H9 (cell line): ENCODE data around the gene CFAP161. TPM values are rescaled to one million over a fixed set of nuclear protein-coding genes. Genes with fewer than 3 reads are reported as not detected.

Experiments used
- DNase-seq: peaks from one replicate; pipeline ENCODE4 v3.0.0-alpha.2; 2017
- H2AFZ ChIP-seq: one replicate; pipeline ENCODE4 v1.6.1; 2013; ENCODE audit warnings: mild to moderate bottlenecking, low read length, control low read depth, moderate library complexity
- H2AK5ac ChIP-seq: 2 replicates; pipeline ENCODE4 v1.6.1; 2013; ENCODE audit warnings: low read length, control low read depth, mixed read lengths; ENCODE audit not compliant: insufficient read length
- H2BK120ac ChIP-seq: one replicate; pipeline ENCODE4 v1.6.1; 2013; ENCODE audit warnings: low read depth, mild to moderate bottlenecking, low read length, control low read depth, inconsistent platforms; ENCODE audit not compliant: poor library complexity, severe bottlenecking
- H2BK12ac ChIP-seq: 2 replicates; pipeline ENCODE4 v1.6.1; 2013; ENCODE audit warnings: low read length, control low read depth, mixed read lengths, low read depth; ENCODE audit not compliant: insufficient read length
- H2BK15ac ChIP-seq: 2 replicates; pipeline ENCODE4 v1.6.1; 2013; ENCODE audit warnings: low read depth, low read length, control low read depth
- H2BK20ac ChIP-seq: one replicate; pipeline ENCODE4 v1.6.1; 2013; ENCODE audit warnings: low read depth, mild to moderate bottlenecking, low read length, control low read depth, inconsistent platforms; ENCODE audit not compliant: poor library complexity, severe bottlenecking
- H2BK5ac ChIP-seq: 2 replicates; pipeline ENCODE4 v1.6.1; 2013; ENCODE audit warnings: low read length, control low read depth, mixed read lengths; ENCODE audit not compliant: insufficient read length
- H3K14ac ChIP-seq: 2 replicates; pipeline ENCODE4 v1.6.1; 2013; ENCODE audit warnings: low read length, control low read depth; ENCODE audit not compliant: insufficient read depth
- H3K18ac ChIP-seq: 2 replicates; pipeline ENCODE4 v1.6.1; 2013; ENCODE audit warnings: low read depth, mild to moderate bottlenecking, mixed read lengths, low read length, control low read depth; ENCODE audit not compliant: insufficient read length
- H3K23ac ChIP-seq: 2 replicates; pipeline ENCODE4 v1.6.1; 2013; ENCODE audit warnings: low read length, control low read depth, mixed read lengths, low read depth; ENCODE audit not compliant: insufficient read length
- H3K23me2 ChIP-seq: 2 replicates; pipeline ENCODE4 v1.6.1; 2013; ENCODE audit warnings: low read depth, mild to moderate bottlenecking, mixed read lengths, low read length, control low read depth; ENCODE audit not compliant: insufficient read length, poor library complexity, severe bottlenecking
- H3K27ac ChIP-seq: 2 replicates; pipeline ENCODE4 v1.5.1; 2013; ENCODE audit warnings: low read length, control low read depth, mixed read lengths, low read depth; ENCODE audit not compliant: insufficient read length
- H3K27me3 ChIP-seq: 2 replicates; pipeline ENCODE4 v1.6.1; 2013; ENCODE audit warnings: low read length, control low read depth, inconsistent platforms; ENCODE audit not compliant: insufficient read depth
- H3K4ac ChIP-seq: 2 replicates; pipeline ENCODE4 v1.6.1; 2013; ENCODE audit warnings: low read depth, mild to moderate bottlenecking, control low read depth, inconsistent platforms, low read length, moderate library complexity
- H3K4me1 ChIP-seq: 2 replicates; pipeline ENCODE4 v1.6.1; 2013; ENCODE audit warnings: low read length, control low read depth, inconsistent platforms; ENCODE audit not compliant: insufficient read depth
- H3K4me2 ChIP-seq: 2 replicates; pipeline ENCODE4 v1.6.1; 2013; ENCODE audit warnings: low read length, control low read depth, mixed read lengths; ENCODE audit not compliant: insufficient read length, insufficient read depth
- H3K56ac ChIP-seq: 2 replicates; pipeline ENCODE4 v1.6.1; 2013; ENCODE audit warnings: low read depth, mild to moderate bottlenecking, mixed read lengths, low read length, control low read depth; ENCODE audit not compliant: insufficient read length
- H3K79me1 ChIP-seq: 2 replicates; pipeline ENCODE4 v1.6.1; 2013; ENCODE audit warnings: low read depth, mild to moderate bottlenecking, moderate library complexity, low read length, control low read depth, inconsistent platforms; ENCODE audit not compliant: insufficient read depth, poor library complexity, severe bottlenecking
- H3K79me2 ChIP-seq: 2 replicates; pipeline ENCODE4 v1.6.1; 2013; ENCODE audit warnings: low read length, control low read depth, inconsistent platforms; ENCODE audit not compliant: insufficient read depth
- H3K9ac ChIP-seq: 2 replicates; pipeline ENCODE4 v1.6.1; 2013; ENCODE audit warnings: low read length, control low read depth, mixed read lengths; ENCODE audit not compliant: insufficient read length; ENCODE audit errors: extremely low read depth
- H3K9me3 ChIP-seq: one replicate; pipeline ENCODE4 v1.6.1; 2013; ENCODE audit warnings: low read depth, low read length, inconsistent platforms; ENCODE audit not compliant: control insufficient read depth
- H3T11ph ChIP-seq: one replicate; pipeline ENCODE4 v1.6.1; 2013; ENCODE audit warnings: mild to moderate bottlenecking, low read length, control low read depth, inconsistent platforms
- H4K20me1 ChIP-seq: one replicate; pipeline ENCODE4 v1.6.1; 2013; ENCODE audit not compliant: control insufficient read depth, insufficient read length, insufficient read depth
- H4K5ac ChIP-seq: 2 replicates; pipeline ENCODE4 v1.6.1; 2013; ENCODE audit warnings: low read depth, mild to moderate bottlenecking, mixed read lengths, low read length, control low read depth; ENCODE audit not compliant: insufficient read length
- H4K8ac ChIP-seq: replicated peaks from 2 replicates; pipeline ENCODE4 v1.6.1; 2013; ENCODE audit warnings: low read length, control low read depth, mixed read lengths, low read depth; ENCODE audit not compliant: insufficient read length
- H4K91ac ChIP-seq: 2 replicates; pipeline ENCODE4 v1.6.1; 2013; ENCODE audit warnings: low read depth, mild to moderate bottlenecking, moderate library complexity, mixed read lengths, low read length, control low read depth; ENCODE audit not compliant: insufficient read length
- H3K27ac Mint-ChIP-seq, 3 experiments: 2 replicates in 2 of 3; 3 replicates in 1 of 3; pipeline ENCODE4 v1.8.0; 2020 to 2021; ENCODE audit warnings: mixed read lengths in 3 of 3, mild to moderate bottlenecking in 1 of 3, moderate library complexity in 1 of 3
- H3K27me3 Mint-ChIP-seq: 2 replicates; pipeline ENCODE4 v1.8.0; 2021; ENCODE audit warnings: low read depth, mild to moderate bottlenecking, moderate library complexity, mixed read lengths
- H3K36me3 Mint-ChIP-seq, 3 experiments: 2 replicates in 2 of 3; 3 replicates in 1 of 3; pipeline ENCODE4 v1.8.0; 2020 to 2021; ENCODE audit warnings: low read depth in 3 of 3, mixed read lengths in 3 of 3; ENCODE audit not compliant: insufficient read depth in 1 of 3
- H3K4me1 Mint-ChIP-seq, 2 experiments: 2 replicates each; pipeline ENCODE4 v1.8.0; 2020; ENCODE audit warnings: mixed read lengths in 2 of 2
- H3K4me3 Mint-ChIP-seq, 2 experiments: 2 replicates in 1 of 2; 3 replicates in 1 of 2; pipeline ENCODE4 v1.8.0; 2020 to 2021; ENCODE audit warnings: mild to moderate bottlenecking in 2 of 2, mixed read lengths in 2 of 2, moderate library complexity in 1 of 2
- H3K9me3 Mint-ChIP-seq, 2 experiments: 2 replicates in 1 of 2; 3 replicates in 1 of 2; pipeline ENCODE4 v1.8.0; 2020; ENCODE audit warnings: mild to moderate bottlenecking in 2 of 2, mixed read lengths in 2 of 2, moderate library complexity in 1 of 2
- WGBS: extraction: QIAGEN DNeasy Blood & Tissue Kit; methylation state at CpG from one replicate; pipeline ENCODE4 v1.1.7; 2013; ENCODE audit warnings: missing lambda C conversion rate, low lambda C conversion rate, mixed read lengths; ENCODE audit not compliant: insufficient read length; ENCODE audit errors: extremely low coverage; 5-methylcytosine and 5-hydroxymethylcytosine counted together
- total RNA-seq: library from RNA; stranded (reverse); gene quantifications from 2 replicates; pipeline ENCODE4 v1.2.1, GENCODE V29; 2021
- TF ChIP-seq, protein P1 (sequence below): fragments of 200-600 bp; sonication (generic); conservative IDR thresholded peaks from 3 replicates; pipeline ENCODE4 v1.8.0; 2021; ENCODE audit warnings: antibody characterized with exemption, mild to moderate bottlenecking

Gene CFAP161
- total RNA-seq, 1 experiment from 2014 or later, result 0.24 TPM

DNA sequence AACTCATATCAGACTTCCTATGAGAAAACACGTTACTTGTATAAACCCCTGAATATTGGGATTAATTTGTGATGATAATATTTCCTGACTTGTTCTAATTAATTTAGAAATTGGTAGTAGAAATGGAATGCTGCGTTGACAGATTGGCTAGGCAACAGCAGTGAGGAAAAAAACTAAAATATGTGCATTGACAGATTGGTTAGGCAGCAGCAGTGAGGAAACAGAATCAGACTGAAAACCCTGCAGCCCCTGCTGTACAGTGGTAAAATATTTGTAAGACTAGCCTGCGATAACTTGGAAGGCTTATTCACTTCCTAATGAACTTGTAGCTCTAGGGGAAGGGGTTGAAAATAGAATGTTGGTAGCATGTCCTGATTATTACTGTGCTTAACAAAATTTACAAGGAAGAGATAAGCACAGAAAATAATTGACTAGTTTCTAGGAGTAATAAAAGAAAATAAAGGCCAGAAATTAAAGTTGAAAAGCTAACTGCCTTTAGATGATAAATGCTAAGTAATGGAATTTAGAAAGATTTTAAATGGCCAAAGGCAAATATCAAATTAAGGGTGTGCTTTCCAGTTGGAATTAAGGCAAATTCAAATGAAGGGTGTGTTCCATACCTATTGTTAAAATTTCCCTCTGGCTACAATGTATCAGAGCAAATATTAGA is 32.7 kb downstream of the CFAP161 start:
- Histone ChIP-seq H2AFZ (no peak overlapping the region), H2BK5ac (no peak overlapping the region)
- WGBS, result no CpG with 5 or more reads among the region's 3 CpGs

More for the DNA sequence above, 32.7 kb downstream of the CFAP161 start:
- Histone ChIP-seq H4K91ac (no peak overlapping the region), H3K9ac (no peak overlapping the region), H3K18ac (no peak overlapping the region), H3K4me1 (no peaks in the 10 kb centered on the region), H3K27ac (no peak overlapping the region), H3K79me1 (no peaks in the 10 kb centered on the region), H2BK20ac (no peak overlapping the region), H4K5ac (no peak overlapping the region), H3K56ac (no peak overlapping the region), H3K9me3 (no peaks in the 10 kb centered on the region), H3K23me2 (no peaks in the 10 kb centered on the region), H2AK5ac (no peak overlapping the region), H2BK12ac (no peak overlapping the region), H3K79me2 (no peaks in the 10 kb centered on the region), H2BK15ac (no peak overlapping the region), H3K27me3 (no peaks in the 10 kb centered on the region), H2BK120ac (no peak overlapping the region), H3T11ph (no peak overlapping the region), H3K4ac (no peak overlapping the region), H3K4me2 (no peak overlapping the region), H4K8ac (no peak overlapping the region), H3K14ac (no peak overlapping the region), H4K20me1 (no peaks in the 10 kb centered on the region), H3K23ac (no peak overlapping the region)
- Mint-ChIP-seq H3K4me3 (no peak overlapping the region), H3K9me3 (no peaks in the 10 kb centered on the region), H3K27ac (no peak overlapping the region), H3K36me3 (no peaks in the 10 kb centered on the region), H3K4me1 (no peaks in the 10 kb centered on the region), H3K27me3 (peaks cover 21% of the 10 kb centered on the region)
- TF ChIP-seq, protein P1, sequence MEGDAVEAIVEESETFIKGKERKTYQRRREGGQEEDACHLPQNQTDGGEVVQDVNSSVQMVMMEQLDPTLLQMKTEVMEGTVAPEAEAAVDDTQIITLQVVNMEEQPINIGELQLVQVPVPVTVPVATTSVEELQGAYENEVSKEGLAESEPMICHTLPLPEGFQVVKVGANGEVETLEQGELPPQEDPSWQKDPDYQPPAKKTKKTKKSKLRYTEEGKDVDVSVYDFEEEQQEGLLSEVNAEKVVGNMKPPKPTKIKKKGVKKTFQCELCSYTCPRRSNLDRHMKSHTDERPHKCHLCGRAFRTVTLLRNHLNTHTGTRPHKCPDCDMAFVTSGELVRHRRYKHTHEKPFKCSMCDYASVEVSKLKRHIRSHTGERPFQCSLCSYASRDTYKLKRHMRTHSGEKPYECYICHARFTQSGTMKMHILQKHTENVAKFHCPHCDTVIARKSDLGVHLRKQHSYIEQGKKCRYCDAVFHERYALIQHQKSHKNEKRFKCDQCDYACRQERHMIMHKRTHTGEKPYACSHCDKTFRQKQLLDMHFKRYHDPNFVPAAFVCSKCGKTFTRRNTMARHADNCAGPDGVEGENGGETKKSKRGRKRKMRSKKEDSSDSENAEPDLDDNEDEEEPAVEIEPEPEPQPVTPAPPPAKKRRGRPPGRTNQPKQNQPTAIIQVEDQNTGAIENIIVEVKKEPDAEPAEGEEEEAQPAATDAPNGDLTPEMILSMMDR, result no peak
- no peak for DNase-seq
